NCI-H524 (cell line): ENCODE data around the gene ATAD3C.
A peak's percentile ranks its signal among the peaks of the same experiment; 100 is the strongest.
"Not testable (repeated sequence)": the region's sequence is repeated elsewhere in the genome, so short reads cannot be mapped to it uniquely, and the experiment has no call there.

ENCODE experiments used
- DNase-seq, 2 experiments: peaks; one replicate each; lab custom pipeline; 2025; lab: John Stamatoyannopoulos, UW

Gene ATAD3C

DNA sequence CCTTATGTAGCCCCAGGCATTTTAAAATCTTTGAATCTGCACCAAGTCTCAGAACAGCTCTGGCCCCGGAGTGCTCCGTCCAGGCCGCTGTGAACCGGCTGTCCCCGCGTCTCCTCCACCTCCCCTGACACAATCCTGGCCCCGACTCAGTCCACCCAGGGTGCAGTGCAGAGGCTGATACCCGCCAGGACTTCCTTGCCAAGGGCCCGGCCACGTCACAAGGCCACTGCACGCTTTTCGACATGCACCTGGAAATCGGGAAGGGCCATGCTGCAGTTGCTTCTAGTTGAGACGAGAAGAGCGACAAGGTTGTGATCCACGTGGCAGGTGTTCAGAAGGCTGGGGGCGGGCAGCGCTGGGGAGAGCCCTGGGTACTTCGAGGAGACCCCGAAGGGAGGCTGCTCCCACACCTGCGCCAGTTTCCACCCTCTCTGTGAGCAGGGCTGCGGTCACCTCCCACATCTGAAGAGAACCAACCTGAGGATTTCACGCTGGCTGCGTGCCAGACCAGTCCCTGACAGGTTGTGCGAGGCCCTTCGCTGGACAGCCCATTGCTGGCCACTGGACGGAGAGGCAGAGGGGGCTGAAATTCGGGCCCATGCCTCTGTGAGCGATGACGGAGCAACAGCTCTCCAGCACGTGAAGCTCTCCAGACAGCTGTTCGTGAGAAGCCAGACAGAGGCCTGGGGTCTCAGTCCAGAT lies 7.3 kb upstream of the ATAD3C start:
- DNase-seq: no peak

DNA sequence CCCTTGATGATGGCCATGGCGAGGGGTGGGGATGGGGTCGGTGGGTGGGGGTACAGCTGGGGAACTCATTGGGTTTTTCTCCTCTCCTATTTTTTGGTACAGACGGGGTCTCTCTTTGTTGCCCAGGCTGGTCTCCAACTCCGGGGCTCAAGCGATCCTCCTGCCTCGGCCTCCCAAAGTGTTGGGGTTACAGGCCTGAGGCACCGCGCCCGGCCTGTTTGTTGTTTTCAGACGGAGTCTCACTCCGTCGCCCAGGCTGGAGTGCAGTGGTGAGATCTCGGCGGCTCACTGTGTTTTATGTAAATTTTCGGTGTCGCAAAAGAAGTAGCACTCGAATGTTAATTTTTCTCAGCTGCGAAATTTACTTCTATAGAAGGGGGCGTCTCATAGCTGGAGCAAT lies 2.9 kb upstream of the ATAD3C start:
- not testable (repeated sequence) for DNase-seq

GRCh38 chr1:1450616-1451015 lies 1.1 kb downstream of the ATAD3C start:
- DNase-seq: not testable (repeated sequence)

DNA sequence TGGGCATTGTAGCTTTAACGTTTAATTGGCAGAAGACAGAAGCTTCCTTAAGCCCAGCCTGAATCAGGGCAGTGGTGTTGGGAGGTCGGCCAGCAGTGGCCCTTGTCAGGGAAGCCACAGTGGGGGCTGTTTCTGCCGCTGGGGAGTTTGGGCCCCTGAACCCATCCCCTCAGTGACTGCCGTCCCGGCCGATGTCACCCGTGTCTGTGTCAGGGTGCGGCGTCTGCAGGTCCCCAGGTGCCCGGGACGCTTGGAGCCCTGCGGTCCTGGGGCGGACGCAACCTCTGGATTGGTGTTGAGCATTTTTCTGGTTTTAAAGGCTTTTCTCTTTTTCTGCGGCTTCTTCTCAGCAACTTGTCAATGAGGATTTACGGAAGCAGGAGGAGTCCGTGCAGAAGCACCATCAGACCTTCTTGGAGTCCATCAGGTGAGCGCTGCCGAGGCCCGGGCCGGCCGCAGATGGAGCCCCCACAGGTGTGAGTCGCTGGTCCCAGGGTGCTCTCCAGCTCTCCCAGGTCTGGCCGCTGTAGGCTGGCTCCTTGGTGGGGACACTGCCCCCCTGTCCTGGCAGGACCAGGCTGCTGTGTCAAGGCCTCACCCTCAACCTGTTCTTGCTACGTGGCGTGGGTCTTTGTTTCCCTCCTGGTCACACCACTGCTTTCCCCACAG lies 2.3 kb downstream of the ATAD3C start:
- DNase-seq: no peak

- not testable (repeated sequence) for DNase-seq
These were observed 2.9 kb downstream of the ATAD3C start for GRCh38 chr1:1452365-1452739.

GRCh38 chr1:1452882-1453281 lies 3.4 kb downstream of the ATAD3C start:
- no peak for DNase-seq

DNA sequence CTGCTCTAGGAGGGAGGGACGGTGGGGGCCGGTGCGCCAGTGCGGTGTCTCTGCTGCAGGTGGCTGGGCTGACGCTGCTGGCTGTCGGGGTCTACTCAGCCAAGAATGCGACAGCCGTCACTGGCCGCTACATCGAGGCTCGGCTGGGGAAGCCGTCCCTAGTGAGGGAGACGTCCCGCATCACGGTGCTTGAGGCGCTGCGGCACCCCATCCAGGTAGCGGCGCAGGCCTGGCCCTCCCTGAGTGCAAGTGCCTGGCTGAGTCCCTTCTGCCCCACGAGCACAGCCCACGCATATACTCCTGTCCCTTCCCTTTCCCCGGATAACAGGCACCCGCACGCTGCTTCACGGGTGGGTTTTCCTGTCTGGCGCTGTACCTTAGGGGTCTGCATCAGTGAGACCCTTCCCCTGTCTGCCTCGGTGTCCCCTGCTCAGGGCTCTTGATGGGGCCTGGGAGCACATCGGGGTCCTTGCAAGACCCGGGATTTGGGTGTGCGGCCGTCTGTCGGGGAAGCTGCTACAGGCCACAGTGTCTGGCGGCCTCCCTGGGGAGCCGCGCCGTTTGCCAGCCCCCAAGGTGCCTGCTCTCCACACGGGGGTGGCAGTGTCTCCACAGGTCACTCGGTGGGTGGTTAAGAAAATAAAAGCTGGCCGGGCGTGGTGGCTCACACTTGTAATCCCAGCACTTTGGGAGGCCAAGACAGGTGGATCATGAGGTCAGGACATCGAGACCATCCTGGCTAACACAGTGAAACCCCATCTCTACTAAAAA lies 5.0 kb downstream of the ATAD3C start:
- DNase-seq: not testable (repeated sequence)

- no peak for DNase-seq
These were observed 5.9 kb downstream of the ATAD3C start for GRCh38 chr1:1455366-1455884.

DNA sequence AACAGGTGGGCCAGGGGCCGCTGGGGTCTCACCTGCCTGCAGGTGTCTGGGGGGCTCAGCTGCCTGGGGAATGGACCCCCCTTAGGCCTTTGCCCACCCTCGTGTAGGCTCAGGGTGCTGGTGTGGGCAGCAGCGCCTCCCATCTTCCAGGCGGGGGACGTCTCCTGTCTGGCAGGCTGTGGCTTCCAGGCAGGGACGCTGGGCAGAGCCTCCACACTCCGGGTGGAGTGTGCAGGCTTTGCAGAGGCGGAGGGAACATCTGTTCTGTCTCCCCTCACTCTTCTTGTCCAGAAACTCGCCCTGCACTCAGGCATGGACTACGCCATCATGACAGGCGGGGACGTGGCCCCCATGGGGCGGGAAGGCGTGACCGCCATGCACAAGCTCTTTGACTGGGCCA lies 6.4 kb downstream of the ATAD3C start:
- DNase-seq: not testable (repeated sequence)

- not testable (repeated sequence) for DNase-seq
These were observed 7.3 kb downstream of the ATAD3C start for GRCh38 chr1:1456683-1457255.

DNA sequence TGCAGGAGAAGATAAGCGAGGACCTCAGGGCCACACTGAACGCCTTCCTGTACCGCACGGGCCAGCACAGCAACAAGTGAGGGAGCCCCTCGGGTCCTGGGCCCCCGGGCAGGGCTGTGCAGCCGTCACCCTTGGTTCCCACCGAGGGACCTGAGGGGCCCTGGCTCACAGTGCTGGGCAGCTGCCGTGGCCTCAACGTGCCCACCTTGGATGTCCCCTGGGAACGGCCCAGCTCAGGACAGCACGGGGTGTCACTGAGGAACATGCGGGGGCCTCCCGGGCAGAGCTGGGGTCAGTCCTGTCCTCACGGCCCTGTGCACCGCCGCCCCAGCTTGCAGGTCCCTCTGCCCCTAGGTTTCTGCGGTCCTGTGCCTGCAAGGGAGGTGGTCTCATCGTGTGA lies 9.7 kb downstream of the ATAD3C start:
- not testable (repeated sequence) for DNase-seq

DNA sequence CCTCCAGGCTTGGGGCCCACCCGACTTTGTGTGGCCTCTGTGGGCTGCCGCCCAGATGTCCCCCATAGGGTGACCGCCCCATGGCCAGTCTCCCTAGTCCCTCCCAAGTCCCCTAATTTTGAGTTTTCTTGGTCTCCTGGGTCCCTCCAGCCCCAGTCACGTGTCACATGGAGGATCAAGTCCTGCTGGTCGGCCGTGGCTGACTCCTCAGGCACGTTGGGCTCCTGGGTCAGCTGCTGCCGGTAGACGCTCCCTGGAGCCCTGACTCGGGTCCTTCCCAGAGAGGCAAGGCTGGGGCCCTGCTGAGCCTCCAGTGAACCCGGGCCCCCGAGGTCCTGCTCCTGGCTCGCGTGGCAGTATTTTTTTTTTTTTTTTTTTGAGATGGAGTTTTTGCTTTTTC lies 10.2 kb downstream of the ATAD3C start:
- not testable (repeated sequence) for DNase-seq

- no peak for DNase-seq
These were observed 11.1 kb downstream of the ATAD3C start for GRCh38 chr1:1460540-1461130.

GRCh38 chr1:1461721-1462317 lies 12.3 kb downstream of the ATAD3C start:
- DNase-seq: no peak

- peak; percentile 37 to 74 for DNase-seq
These were observed 13.0 kb downstream of the ATAD3C start for GRCh38 chr1:1462318-1462966.

GRCh38 chr1:1463312-1463711 lies 13.8 kb downstream of the ATAD3C start:
- DNase-seq: no peak

DNA sequence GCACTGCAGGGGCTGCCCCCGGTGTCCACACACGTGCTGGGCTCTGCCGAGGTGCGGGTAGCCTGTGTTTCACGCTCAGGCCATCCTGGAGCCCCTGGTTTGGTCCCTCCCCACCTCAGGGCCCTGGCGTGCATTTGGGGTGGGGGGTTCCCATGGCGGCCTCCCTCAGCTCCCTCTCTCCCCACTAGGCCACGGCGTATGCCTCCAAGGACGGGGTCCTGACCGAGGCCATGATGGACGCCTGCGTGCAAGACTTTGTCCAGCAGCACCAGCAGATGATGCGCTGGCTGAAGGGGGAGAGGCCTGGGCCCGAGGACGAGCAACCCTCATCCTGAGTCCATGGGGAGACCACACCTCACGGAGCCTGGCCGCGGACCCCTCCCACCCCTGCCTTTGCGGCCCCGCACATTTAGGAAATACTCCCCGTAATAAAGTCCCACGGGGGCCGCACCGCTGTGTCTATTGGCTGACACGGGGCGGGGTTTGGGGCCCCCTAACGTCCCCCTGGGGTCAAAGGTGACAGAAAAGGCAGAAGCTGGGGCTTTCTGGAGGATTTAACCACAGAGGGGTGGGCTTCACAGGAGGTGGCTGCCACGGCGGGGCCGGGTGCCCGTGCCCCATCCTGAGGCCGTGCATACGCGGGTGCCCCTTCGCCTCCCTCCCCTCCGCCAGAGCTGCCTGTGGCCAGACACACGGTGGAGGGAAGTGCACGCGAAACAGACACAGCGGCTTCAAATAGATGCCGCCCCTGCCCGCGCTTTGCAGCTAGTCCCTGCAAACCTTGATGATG lies 18.9 kb downstream of the ATAD3C start:
- not testable (repeated sequence) for DNase-seq

DNA sequence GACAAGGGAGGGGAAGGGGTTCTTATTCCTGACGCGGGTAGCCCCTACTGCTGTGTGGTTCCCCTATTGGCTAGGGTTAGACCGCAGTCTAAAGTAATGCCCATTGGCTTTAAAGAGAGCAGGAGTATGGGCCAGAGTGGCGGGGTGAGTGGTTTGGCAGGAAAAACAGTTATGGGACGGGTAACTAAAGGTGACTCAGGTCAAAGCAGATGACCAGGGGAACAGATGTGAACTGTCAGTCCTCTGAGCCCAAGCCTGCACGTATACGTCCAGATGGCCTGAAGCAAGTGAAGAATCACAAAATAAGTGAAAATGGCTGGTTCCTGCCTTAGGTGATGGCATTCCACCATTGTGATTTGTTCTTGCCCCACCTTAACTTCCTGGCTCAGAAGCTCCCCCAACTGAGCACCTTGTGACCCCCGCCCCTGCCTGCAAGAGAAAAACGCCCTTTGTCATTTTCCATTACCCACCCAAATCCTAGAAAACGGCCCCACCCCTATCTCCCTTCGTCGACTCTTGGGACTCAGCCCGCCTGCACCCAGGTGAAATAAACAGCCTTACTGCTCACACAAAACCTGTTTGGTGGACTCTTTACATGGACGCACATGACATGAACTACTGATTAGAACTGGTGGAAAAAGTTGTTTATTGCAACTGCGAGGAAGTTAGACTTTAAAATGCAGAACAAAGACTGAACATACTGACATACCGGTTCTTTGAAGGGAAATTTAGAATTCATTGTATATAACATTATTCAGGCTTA lies 21.3 kb downstream of the ATAD3C start:
- DNase-seq: no peak

- DNase-seq: peak; percentile 66 to 83
These were observed 22.0 kb downstream of the ATAD3C start, which contains the start of gene ATAD3B for GRCh38 chr1:1471389-1472052. Gene ATAD3B (plus strand): TSS chr1:1471765. CDS start chr1:1471885, 120 bp downstream.
